ENCODE results near the gene ADCY5. TPM values are rescaled to one million over a fixed set of nuclear protein-coding genes. Genes with fewer than 3 reads are reported as not detected.

The ADCY5 gene
- total RNA-seq, 1 donor from 2014 or later = 232 TPM

GRCh38 chr3:123294296-123294938 is 154.5 kb downstream of the ADCY5 start:
- intact Hi-C loops (cut with DNase I) = no loop called here
- DNase-seq (ENCODE audit: missing footprints) = no peak
- ATAC-seq = no peak

DNA sequence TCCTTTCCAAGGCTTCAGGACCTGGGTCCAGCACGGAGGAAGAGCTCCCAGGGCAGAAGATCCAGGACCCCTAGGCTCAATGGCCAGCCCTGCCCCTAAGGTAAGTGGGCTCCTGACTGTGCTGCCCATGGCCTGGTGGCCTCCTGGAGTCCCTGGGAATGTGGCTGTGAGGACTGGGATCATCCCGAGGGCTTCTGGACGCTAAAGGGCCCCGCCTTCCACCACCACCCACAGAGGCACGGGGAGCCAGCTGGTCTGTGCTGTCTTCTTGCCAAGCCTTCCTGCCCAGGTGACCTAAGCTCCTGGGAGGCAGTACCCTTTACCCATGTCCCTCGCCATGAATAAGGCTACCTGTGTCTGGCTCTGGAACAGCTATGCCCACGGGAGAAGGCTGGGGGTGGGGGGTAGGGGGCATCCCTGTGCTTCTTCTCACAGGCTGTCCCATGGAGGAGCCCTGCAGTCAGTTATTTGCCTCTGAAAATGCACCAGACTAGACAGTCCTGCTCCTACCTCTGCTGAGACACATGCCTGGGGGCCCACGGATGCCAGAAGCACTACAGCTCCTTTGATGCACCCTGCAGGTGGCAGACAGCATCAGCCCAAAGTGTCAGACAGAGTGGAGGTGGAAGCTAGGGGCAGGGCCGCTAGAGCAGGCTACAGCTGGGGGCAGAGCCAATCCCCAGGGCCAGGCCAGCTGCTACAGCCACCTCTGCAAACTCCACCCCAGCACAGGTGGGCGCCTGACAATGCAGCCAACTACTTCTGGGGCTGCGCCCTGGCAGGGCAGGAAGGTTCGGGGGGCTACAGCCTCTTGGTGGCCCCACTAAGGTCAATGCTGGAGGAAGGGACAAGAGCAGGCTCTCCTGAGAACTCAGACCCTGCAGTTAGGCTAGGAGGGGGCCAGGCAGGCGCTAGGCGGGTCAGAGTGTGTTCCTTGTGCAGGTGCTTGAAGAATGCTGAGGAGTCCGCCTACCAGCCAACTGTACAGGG is 156.3 kb downstream of the ADCY5 start:
- no peak for DNase-seq (ENCODE audit: missing footprints)
- intact Hi-C loops (cut with DNase I) = no loop called here
- no peak for ATAC-seq

- no peak for ATAC-seq
- DNase-seq (ENCODE audit: missing footprints) = no peak
- intact Hi-C loops (cut with DNase I) = no loop called here
These were observed 157.5 kb downstream of the ADCY5 start for GRCh38 chr3:123291404-123291803.

DNA sequence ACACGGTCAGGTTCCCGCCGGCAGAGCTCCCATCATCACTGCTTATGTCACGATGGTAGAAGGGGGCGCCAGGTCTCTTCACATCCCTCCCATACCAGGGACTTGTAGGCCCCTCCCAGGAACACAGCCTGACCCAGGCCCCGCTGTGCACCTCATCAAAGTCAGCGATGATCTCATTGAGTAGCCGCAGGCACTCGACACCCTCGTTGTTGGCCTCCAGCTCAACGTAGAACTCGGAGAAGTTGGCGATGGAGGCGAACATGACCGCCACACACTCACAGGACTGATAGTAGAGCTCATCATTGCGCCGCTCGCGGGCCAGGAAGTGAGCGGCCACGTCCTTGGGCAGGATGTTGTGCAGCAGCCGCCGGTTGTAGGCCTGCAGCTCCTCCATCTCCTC is 157.9 kb downstream of the ADCY5 start:
- intact Hi-C loops (cut with DNase I) = no loop called here
- DNase-seq (ENCODE audit: missing footprints) = no peak
- ATAC-seq = no peak

GRCh38 chr3:123290107-123290930 is 158.6 kb downstream of the ADCY5 start:
- intact Hi-C loops (cut with DNase I) = no loop called here
- ATAC-seq (no peak), DNase-seq (ENCODE audit: missing footprints) (no peak)

DNA sequence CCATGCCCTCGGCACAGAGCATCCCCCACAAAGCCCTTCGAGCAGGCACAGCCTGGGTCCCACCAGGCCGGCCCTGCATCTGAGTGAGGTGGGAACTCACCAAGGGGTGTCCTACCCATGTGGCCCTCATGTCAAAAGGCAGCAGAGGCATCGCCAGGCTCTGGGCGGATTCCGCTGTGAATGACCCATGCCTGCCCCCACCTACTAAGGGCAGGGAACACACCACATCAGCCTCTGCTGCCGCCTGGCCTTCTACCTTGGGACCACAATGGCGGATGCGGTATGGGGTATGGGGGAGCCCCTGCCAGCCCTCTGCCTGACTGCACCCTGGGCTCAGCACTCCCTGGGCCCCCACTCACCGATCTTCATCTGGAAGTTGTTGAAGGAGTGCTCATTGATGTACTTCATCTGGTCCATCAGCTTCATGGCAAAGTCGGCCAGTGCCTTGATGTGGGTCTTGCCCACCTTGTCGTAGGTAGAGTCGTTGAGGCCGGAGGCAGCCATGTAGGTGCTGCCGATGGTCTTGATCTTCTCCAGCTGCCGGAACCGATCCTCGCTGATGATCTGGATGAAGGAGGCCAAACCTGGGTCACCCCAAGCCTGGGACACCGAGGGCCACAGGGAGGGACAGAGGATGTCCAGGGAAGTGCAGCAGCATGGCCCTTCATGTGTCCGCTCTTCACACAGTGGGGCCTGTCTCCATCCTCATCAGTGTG is 159.3 kb downstream of the ADCY5 start:
- ATAC-seq (no peak), DNase-seq (ENCODE audit: missing footprints) (no peak)
- intact Hi-C loops (cut with DNase I) = no loop called here

DNA sequence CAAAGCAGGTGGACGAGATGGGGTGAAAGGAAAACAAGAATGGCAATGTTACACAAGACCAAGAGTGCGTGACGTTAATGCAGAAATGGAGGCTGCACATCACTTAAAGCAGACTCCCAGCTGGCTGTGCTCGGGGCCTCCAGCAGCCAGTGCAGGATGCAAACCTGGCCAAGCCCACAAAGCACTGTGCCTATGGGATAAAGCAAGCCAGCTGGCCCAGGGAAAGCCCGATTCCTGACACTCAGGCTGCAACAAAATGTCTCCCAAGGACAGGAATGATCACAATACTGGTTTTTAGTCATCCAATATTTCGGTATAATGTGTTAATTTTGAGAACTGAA is 161.0 kb downstream of the ADCY5 start:
- intact Hi-C loops (cut with DNase I) = no loop called here
- no peak for DNase-seq (ENCODE audit: missing footprints)
- no peak for ATAC-seq

GRCh38 chr3:123287051-123287961 is 161.6 kb downstream of the ADCY5 start:
- DNase-seq (ENCODE audit: missing footprints) (no peak), ATAC-seq (no peak)
- intact Hi-C loops (cut with DNase I) = no loop called here

GRCh38 chr3:123286308-123287023 is 162.4 kb downstream of the ADCY5 start:
- intact Hi-C loops (cut with DNase I) = no loop called here
- ATAC-seq (no peak), DNase-seq (ENCODE audit: missing footprints) (no peak)

- ATAC-seq (no peak), DNase-seq (ENCODE audit: missing footprints) (no peak)
- intact Hi-C loops (cut with DNase I) = no loop called here
These were observed 163.0 kb downstream of the ADCY5 start for GRCh38 chr3:123285931-123286307.

- intact Hi-C loops (cut with DNase I) = no loop called here
- no peak for DNase-seq (ENCODE audit: missing footprints)
- ATAC-seq = no peak
These were observed 163.4 kb downstream of the ADCY5 start for GRCh38 chr3:123285479-123285878.

DNA sequence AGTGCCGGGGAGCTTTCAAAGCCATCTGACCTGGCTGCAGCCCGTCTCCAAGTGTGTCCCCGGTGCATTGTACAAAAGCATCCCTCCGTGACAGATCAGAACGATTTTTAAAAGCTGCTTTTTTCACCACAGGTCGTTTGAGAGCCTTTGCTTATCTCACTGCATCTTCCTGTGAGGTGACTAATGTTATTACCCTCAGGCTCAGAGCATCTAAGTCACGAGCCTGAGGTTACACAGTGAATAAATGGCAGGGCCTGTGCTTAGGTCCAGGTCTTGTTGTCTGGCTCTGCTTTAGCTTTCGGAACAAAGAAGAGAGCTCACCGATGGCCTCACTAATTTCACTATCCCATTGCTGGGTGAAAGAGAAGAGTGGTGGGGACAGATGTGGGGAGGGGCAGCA is 163.8 kb downstream of the ADCY5 start:
- intact Hi-C loops (cut with DNase I) = no loop called here
- ATAC-seq (no peak), DNase-seq (ENCODE audit: missing footprints) (no peak)

- DNase-seq (ENCODE audit: missing footprints) = no peak
- intact Hi-C loops (cut with DNase I) = no loop called here
- ATAC-seq = peak; percentile 15
These were observed 164.4 kb downstream of the ADCY5 start for GRCh38 chr3:123284399-123285010.

DNA sequence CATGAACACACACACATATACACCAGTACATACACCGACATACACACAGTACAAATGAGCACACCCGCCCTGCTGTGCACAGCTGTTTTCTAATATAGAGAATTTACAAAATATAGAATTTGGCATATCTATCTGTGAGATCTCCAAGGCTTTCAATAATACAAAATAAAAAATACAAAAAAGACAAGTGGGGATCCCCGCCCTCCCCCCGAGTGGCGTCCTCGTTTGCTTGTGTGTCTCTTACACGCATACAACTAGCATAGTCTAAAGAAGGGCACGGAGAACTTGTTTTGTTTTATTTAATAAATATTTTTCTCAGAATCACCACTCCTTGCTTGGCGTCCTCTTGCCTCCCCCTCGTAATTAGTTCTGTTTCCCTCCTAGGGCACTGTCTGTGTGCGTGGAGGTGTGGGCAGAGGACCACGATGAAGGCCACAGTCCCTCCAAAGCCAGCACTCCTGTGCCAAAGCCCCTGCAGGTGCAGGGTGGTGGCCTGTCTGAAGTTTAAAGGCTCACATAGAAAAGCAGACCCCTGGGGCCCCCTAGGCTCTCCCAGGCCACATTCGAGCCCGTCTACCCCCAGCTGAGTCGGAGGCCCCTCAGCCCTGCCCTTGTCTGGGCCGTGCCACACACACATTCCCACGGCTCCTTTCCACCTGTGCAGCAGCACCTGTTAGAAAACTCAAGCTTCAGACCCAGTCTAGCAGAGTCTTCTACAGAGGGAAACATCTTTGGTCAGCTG is 165.1 kb downstream of the ADCY5 start:
- ATAC-seq (no peak), DNase-seq (ENCODE audit: missing footprints) (no peak)
- intact Hi-C loops (cut with DNase I) = no loop called here

- no peak for DNase-seq (ENCODE audit: missing footprints)
- intact Hi-C loops (cut with DNase I) = no loop called here
- no peak for ATAC-seq
These were observed 165.8 kb downstream of the ADCY5 start for GRCh38 chr3:123283074-123283473.

DNA sequence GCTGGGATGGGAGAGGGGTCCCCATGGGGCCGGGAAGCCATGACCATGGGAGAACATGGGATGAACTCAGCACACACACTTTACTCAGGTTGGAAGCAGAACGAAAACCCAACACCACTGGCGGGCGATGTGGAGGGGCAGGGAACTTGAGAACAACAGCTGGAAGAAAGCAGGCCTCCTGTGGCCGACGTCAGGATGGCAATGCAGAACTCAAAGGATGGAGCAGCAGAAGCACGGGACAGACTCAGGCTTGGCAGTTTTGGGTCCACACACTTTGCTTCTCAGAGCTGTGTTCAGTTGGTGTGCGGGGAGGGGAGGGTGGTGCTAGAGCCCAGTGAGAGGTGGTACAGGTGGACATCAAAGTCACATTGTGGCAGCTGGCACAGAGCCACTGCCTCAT is 166.4 kb downstream of the ADCY5 start:
- no peak for DNase-seq (ENCODE audit: missing footprints)

More for the DNA sequence above, 166.4 kb downstream of the ADCY5 start:
- intact Hi-C loops (cut with DNase I) = no loop called here
- ATAC-seq = no peak
